ENCODE measurements around the gene GDPGP1. TPM values are rescaled to one million over a fixed set of nuclear protein-coding genes. Genes with fewer than 3 reads are reported as not detected.

The GDPGP1 gene
- total and polyA plus RNA-seq, 10 of the 15 experiments (the other 5 are each of a cell fraction or from before 2014, with no cell fraction given): 0.68 to 8.9 (median 3.0) TPM

DNA sequence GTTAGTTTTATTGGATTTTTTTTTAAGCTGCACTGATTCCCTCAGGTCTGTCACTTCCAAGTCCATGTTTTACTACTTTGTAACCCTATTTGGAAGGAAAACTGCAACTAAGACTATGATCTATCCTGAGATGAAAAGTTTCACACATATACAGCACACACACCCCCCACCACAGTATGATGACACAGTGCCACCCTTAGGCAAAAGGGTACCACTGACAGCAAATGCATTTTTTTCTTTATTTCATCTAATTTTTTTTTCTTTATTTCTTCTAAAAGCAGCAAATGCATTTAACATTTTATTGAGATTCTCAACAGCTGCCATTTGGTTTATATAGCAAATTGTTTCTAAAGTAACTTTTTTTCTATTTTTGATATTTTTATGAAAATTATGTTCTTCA lies 52.7 kb downstream of the GDPGP1 start (continued):
- no peak for TF ChIP-seq CBX5 (IDR thresholded peaks at IDR 0.05; ENCODE audit: low read depth)
- no peak for TF ChIP-seq FOXM1 (IDR thresholded peaks at IDR 0.05; ENCODE audit: low read depth, low read length)
- TF ChIP-seq, protein P1, sequence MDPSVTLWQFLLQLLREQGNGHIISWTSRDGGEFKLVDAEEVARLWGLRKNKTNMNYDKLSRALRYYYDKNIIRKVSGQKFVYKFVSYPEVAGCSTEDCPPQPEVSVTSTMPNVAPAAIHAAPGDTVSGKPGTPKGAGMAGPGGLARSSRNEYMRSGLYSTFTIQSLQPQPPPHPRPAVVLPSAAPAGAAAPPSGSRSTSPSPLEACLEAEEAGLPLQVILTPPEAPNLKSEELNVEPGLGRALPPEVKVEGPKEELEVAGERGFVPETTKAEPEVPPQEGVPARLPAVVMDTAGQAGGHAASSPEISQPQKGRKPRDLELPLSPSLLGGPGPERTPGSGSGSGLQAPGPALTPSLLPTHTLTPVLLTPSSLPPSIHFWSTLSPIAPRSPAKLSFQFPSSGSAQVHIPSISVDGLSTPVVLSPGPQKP (IDR thresholded peaks at IDR 0.05; ENCODE audit: low read depth, low read length): no peak
- TF ChIP-seq ATF7 (IDR thresholded peaks at IDR 0.05; ENCODE audit: low read depth): no peak
- TF ChIP-seq, protein P2, sequence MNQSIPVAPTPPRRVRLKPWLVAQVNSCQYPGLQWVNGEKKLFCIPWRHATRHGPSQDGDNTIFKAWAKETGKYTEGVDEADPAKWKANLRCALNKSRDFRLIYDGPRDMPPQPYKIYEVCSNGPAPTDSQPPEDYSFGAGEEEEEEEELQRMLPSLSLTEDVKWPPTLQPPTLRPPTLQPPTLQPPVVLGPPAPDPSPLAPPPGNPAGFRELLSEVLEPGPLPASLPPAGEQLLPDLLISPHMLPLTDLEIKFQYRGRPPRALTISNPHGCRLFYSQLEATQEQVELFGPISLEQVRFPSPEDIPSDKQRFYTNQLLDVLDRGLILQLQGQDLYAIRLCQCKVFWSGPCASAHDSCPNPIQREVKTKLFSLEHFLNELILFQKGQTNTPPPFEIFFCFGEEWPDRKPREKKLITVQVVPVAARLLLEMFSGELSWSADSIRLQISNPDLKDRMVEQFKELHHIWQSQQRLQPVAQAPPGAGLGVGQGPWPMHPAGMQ (IDR thresholded peaks at IDR 0.05; ENCODE audit: borderline replicate concordance): no peak
- TF ChIP-seq, protein P3, sequence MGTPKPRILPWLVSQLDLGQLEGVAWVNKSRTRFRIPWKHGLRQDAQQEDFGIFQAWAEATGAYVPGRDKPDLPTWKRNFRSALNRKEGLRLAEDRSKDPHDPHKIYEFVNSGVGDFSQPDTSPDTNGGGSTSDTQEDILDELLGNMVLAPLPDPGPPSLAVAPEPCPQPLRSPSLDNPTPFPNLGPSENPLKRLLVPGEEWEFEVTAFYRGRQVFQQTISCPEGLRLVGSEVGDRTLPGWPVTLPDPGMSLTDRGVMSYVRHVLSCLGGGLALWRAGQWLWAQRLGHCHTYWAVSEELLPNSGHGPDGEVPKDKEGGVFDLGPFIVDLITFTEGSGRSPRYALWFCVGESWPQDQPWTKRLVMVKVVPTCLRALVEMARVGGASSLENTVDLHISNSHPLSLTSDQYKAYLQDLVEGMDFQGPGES (IDR thresholded peaks at IDR 0.05): no peak
- TF ChIP-seq KAT2A (conservative IDR thresholded peaks at IDR 0.05; ENCODE audit: control insufficient read depth, low read depth, low read length): no peak
- TF ChIP-seq ZNF384 (IDR thresholded peaks at IDR 0.05; ENCODE audit: borderline replicate concordance, low read depth, low read length): peak; percentile 74
- no peak for TF ChIP-seq GABPA (IDR thresholded peaks at IDR 0.05; ENCODE audit: low read depth)
- TF ChIP-seq CEBPB (IDR thresholded peaks at IDR 0.05; ENCODE audit: borderline replicate concordance in 1 of 2, low read depth in 2 of 2, low read length in 2 of 2): no peak
- 0 out of 2 replicates have a peak, but pooled peaks have one; percentile 17 for TF ChIP-seq RUNX3 (IDR thresholded peaks at IDR 0.05; ENCODE audit: low read length)
